Effector CD4-positive, alpha-beta T cell (primary cell): Measurements from ENCODE around the gene VAPA.
A peak's percentile ranks its signal among the peaks of the same experiment; 100 is the strongest.
"Not testable (repeated sequence)": the region's sequence is repeated elsewhere in the genome, so short reads cannot be mapped to it uniquely, and the experiment has no call there.

ENCODE experiments used
- DNase-seq: peaks from one replicate; pipeline ENCODE4 v3.0.0-alpha.2; 2020

The VAPA gene

GRCh38 chr18:9886005-9886348, 27.8 kb upstream of the VAPA start:
- DNase-seq, result no peak

DNA sequence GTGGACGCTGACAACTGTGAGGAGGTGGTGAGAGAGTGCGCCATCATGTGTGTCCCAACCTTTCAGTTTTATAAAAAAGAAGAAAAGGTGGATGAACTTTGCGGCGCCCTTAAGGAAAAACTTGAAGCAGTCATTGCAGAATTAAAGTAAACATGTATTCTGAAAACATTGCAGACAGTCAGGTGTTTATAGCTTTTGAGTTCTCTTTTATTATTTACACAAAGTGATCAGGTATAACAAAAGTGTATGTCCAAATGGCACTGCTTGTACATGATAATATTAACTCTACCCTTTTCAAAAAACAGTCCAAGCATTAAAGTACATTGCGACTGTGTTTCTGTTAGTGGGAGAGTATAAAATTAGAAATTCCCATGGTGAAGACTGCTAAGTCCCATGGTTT, 25.8 kb upstream of the VAPA start:
- DNase-seq, result no peak

- no peak for DNase-seq
These were observed 23.6 kb upstream of the VAPA start for GRCh38 chr18:9890196-9890595.

- DNase-seq, result no peak
These were observed 22.9 kb upstream of the VAPA start for GRCh38 chr18:9890957-9891356.

- not testable (repeated sequence) for DNase-seq
These were observed 22.3 kb upstream of the VAPA start for GRCh38 chr18:9891515-9891914.

GRCh38 chr18:9894454-9895068, 19.3 kb upstream of the VAPA start:
- no peak for DNase-seq

DNA sequence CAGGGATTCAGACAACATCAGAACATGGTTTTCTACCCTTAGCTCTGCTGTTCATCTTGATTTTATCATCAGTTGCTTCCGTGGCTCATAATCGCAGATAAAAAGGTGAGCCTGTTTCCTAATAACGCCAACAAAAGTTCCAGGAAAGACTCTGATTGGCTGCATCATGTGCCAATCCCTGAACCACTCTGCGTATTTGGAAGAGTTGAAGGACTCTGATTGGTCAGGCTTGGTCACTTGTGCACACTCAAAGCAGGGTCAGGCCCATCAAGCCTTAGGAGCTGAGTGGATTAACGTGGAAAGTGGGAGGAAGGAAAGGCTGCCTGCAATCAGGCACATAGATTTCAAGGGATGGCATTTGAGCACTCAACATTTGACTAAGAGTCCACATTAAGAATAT, 16.7 kb upstream of the VAPA start:
- DNase-seq, result no peak

DNA sequence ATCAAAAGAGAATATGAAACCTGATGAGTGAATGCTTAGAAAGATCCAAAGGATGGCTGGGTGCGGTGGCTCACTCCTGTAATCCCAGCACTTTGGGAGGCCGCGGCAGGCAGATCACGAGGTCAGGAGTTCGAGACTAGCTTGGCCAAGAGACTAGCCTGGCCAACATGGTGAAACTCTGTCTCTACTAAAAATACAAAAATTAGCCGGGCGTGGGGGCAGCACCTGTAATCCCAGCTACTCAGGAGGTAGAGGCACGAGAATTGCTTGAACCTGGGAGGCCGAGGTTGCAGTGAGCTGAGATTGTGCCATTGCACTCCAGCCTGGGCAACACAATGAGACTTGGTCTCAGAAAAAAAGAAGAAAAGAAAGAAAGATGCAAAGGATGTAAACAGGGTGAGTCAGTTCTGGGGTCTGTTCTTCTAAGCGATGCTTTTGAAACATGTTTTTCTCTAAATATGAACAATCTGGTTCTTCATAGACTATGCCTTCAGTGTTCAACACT, 16.0 kb upstream of the VAPA start:
- DNase-seq, result not testable (repeated sequence)

DNA sequence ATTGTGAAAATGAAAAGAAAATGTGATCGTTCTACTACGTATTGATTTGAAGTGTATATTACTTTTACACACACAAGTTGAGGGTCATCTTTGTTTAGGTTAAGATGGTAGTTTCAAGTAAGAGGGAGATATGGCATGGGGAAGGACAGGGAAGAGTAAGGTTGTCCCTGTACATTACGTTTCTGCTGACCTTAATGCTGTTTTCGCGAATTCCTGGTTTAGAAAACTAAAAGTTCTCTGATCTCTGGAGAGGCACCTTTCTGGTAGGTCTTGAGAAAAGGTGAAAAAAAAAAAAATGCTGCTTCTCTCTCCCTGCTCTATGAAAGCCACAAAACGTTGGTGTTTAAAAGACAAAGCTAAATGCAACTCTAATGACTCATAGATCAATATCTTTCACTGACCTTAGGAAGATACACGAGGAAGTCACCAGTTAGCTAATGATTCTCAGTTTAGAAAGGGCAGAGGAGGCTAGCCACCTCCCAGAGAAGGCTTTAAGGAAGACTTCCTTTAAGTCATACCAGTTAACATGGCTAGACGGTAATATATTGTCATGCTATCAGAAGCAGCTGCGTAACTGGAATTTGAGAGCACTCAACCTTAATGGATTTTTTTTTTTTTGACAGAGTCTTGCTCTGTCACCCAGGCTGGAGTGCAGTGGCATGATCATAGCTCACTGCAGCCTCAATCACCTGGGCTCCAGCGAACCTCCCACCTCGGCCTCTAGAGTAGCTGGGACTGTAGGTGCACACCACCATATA, 14.8 kb upstream of the VAPA start:
- DNase-seq, result no peak

GRCh38 chr18:9899550-9899930, 14.3 kb upstream of the VAPA start:
- not testable (repeated sequence) for DNase-seq

GRCh38 chr18:9900699-9901098, 13.1 kb upstream of the VAPA start:
- DNase-seq, result no peak

DNA sequence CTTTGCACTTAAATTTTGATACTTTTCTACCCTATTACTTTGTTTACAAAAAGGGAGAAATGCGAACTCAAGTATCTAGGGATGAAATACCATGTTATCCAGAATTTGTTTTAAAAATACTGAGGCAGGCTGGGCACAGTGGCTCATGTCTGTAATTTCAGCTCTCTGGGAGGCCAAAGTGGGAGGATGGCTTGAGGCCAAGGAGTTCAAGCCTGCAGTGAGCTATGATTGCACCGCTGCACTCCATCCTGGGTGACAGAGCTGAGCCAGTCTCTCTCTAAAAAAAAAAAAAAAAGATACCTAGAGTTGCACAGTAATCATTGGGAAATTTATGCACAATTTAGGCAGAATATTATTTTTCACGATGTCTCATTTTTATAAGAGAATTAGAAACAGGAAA, 12.4 kb upstream of the VAPA start:
- no peak for DNase-seq

- DNase-seq, result not testable (repeated sequence)
These were observed 11.6 kb upstream of the VAPA start for GRCh38 chr18:9902264-9902663.

DNA sequence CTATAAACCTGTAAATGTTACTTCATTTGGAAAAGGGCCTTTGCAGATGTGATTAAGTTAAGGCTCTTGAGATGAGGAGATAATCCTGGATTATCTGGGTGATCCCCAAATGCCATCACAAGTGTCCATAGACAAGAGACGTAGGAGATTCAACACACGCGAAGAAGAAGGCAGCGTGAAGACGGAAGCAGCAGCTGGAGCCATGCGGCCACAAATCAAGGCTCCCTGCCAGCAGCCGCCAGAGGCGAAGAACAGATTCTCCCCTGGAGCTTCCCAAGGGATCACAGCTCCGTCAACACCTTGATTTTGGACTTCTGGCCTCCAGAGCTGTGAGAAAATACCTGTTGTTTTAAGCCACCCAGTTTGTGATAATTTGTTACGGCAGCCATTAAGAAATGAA, 11.0 kb upstream of the VAPA start:
- DNase-seq, result no peak

- DNase-seq, result no peak
These were observed 8.4 kb upstream of the VAPA start for GRCh38 chr18:9905401-9905922.

- no peak for DNase-seq
These were observed 7.3 kb upstream of the VAPA start for GRCh38 chr18:9906481-9906880.

DNA sequence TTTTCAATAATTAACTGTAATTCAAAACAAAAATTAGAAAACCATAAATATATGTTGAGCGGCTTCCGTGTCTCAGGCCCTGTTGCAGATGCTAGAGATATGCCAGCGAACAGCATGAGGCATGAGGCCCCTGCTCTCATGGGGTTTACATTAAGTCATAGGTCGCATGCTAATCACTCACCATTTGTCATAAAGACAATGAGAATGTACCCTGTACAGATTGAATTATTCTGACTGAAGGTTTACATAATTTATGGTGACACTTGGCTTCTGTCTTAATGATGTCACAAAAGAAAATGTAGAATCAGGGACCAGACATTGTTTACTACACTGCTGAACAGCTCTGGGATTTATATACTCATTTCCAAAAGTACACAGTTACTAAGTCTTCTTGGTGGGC, 5.9 kb upstream of the VAPA start:
- DNase-seq, result no peak

DNA sequence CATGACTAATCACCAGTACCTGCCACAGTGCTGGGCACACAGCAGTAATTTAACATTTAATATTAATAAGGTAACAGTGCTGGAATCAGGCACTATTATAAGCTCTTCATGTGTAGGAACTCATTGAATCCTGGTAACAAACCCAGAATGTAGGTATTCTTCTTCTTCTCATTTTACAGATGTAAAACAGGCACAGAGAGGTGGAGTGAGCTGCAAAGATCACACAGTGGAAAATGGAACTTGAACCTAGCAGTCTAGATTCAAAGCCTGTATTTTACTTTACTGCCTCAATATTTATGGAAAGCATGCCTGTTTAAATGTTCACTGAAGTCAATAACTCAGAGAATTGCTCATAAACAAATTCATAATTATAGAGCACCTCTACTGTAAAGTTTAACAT, 3.7 kb upstream of the VAPA start:
- no peak for DNase-seq

DNA sequence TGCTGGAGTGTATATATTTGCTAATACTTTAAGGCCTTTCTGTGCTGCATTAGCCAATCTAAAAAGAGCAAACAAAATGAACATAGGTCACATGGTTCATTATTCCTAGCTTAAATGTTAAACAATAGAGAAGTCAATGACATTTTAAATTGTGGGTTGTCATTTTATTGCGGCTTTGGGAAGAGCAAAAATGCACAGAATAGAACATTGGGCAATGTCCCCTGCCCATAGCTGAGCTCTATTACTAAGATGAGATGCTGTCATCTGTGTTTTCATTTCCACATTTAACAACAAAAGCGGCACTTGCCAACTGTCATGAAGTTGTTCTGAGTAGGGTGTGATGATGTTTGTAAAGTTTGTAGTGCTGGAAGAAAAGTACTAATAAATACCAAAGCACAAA, 3.2 kb upstream of the VAPA start:
- DNase-seq, result no peak

- no peak for DNase-seq
These were observed 2.6 kb upstream of the VAPA start for GRCh38 chr18:9911226-9911625.

GRCh38 chr18:9912285-9912684, 1.5 kb upstream of the VAPA start:
- DNase-seq, result not testable (repeated sequence)

DNA sequence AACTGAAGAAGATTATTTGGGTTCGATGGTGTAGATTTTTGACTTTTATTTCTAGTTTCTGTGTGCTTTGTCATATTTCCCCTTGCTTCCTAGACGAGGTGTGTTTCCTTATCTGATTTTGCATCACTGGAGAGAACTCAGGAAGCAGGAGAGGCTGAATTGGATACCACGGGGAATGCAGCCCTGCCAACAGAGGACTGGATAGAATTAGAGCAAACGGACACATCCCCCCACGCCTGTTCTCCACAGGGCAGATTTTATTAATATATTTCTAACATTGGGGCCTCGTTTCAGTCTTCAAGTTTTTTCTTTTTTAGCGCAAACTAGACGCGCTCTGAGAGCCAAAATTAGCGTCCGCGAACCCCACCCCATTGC, 678 bp upstream of the VAPA start:
- DNase-seq, result no peak

DNA sequence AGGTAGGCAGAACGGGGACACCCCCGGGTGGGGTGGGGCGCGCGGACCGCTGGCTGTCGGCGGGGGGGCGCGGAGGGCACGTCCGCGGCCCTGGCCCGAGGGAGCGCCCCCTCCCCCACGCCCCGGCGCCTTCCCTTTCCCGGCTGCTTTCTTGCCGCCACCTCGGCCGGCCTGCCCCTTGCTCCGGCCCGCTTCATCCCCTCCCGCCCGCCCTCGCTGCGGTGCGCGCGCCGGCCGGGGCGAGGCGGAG, 443 bp downstream of the VAPA start:
- no peak for DNase-seq

GRCh38 chr18:9914584-9915290, 921 bp downstream of the VAPA start:
- peak; percentile 72 for DNase-seq
